Measurements from ENCODE around the gene R3HCC1L. TPM values are rescaled to one million over a fixed set of nuclear protein-coding genes. Genes with fewer than 3 reads are reported as not detected.

R3HCC1L gene
- total and polyA plus RNA-seq, 2 of the 4 experiments (the other 2 are of a cell fraction) = 8.3 to 14.7 TPM

- Histone ChIP-seq H2AFZ (replicated peaks; ENCODE audit: low read length, poor library complexity) (no peak overlapping the region), H2BK5ac (ENCODE audit: low read depth, low read length, poor library complexity, severe bottlenecking) (no peak overlapping the region), H3K27ac (ENCODE audit: insufficient read depth, low read length) (no peak overlapping the region), H2AK5ac (ENCODE audit: low read depth, low read length) (no peak overlapping the region), H3K36me3 (ENCODE audit: control insufficient read depth, insufficient read depth, low read length) (0 out of 2 replicates have a peak, but pooled peaks cover 3% of the 10 kb centered on the region), H4K5ac (ENCODE audit: low read depth, low read length) (no peak overlapping the region), H4K8ac (ENCODE audit: low read depth in 2 of 2, low read length in 2 of 2) (no peak overlapping the region), H3K56ac (ENCODE audit: extremely low read depth, insufficient read depth, low read length) (no peak overlapping the region), H3K23ac (ENCODE audit: low read depth, low read length) (no peak overlapping the region), H3K4ac (ENCODE audit: low read depth, low read length) (no peak overlapping the region; the same call in 1 of the 2 replicates), H3K4me1 (ENCODE audit: control insufficient read depth, insufficient read depth, low read length) (peaks cover 10% of the 10 kb centered on the region), H3K4me3 (ENCODE audit: insufficient read depth, low read depth, low read length) (no peak overlapping the region), H3K9me3 (ENCODE audit: control insufficient read depth, insufficient read depth, low read length) (no peaks in the 10 kb centered on the region), H3K4me2 (ENCODE audit: low read depth, low read length) (no peak overlapping the region), H3K18ac (ENCODE audit: low read depth, low read length) (no peak overlapping the region), H3K79me1 (ENCODE audit: low read depth in 1 of 2, low read length in 2 of 2) (no peaks in the 10 kb centered on the region), H4K20me1 (ENCODE audit: insufficient read depth, low read length) (no peaks in the 10 kb centered on the region; the same call in none of the 2 replicates), H2BK120ac (ENCODE audit: low read depth, low read length) (no peak overlapping the region), H4K91ac (ENCODE audit: insufficient read depth, low read depth, low read length) (no peak overlapping the region), H2BK15ac (ENCODE audit: low read depth, low read length) (no peak overlapping the region), H3K9me1 (ENCODE audit: insufficient read depth, low read length) (peaks cover 20% of the 10 kb centered on the region), H3K9ac (ENCODE audit: low read depth, low read length) (no peak overlapping the region), H3K27me3 (ENCODE audit: control insufficient read depth, insufficient read depth, low read length) (no peaks in the 10 kb centered on the region), H3K14ac (replicated peaks; ENCODE audit: low read depth, low read length) (no peak overlapping the region), H2AK9ac (replicated peaks; ENCODE audit: low read depth, low read length, poor library complexity) (no peak overlapping the region), H2BK20ac (ENCODE audit: low read depth, low read length) (no peak overlapping the region)
- DNase-seq (no peak), ATAC-seq (ENCODE audit: low read depth) (no peak)
- ChIA-PET POLR2A (ENCODE audit: unreplicated experiment) (no interaction called here), CTCF (interaction anchor here (1.3 kb wide), 1 partner anchor 48 kb away, joined by 6 read pairs; no protein-coding TSS in a partner anchor)
- in situ Hi-C loops (cut with MboI; ENCODE audit: low sequenced_read_pairs) = no loop called here
- intact Hi-C loops (cut with micrococcal nuclease) = loop anchor here (1.0 kb wide), 1 partner anchor 133 kb away; no protein-coding TSS in a partner anchor
- TF ChIP-seq RCOR1 (IDR thresholded peaks at IDR 0.05; ENCODE audit: insufficient replicate concordance, low read length) (no peak), RAD21 (IDR thresholded peaks at IDR 0.05; ENCODE audit: low read length) (no peak), MAFK (IDR thresholded peaks at IDR 0.05; ENCODE audit: low read depth, low read length) (no peak)
- dilution Hi-C loops (cut with HindIII; ENCODE audit: low sequenced_read_pairs, unreplicated experiment) = no loop called here
- WGBS, 2 experiments (ENCODE audit: extremely low coverage in 2 of 2, insufficient read length in 1 of 2) = 95% methylated on average over 4 of the region's 15 CpGs; no CpG with 5 or more reads in 1 of the 2 experiments
- BruUV-seq (replicated peaks) = no TSS peak
Observed at GRCh38 chr10:98261436-98262277, 127.2 kb downstream of the R3HCC1L start.
